Mesodermal cell (in vitro differentiated cells): Measurements from ENCODE around the gene DCTN1. TPM values are rescaled to one million over a fixed set of nuclear protein-coding genes. Genes with fewer than 3 reads are reported as not detected.

ENCODE experiments used
- H3K27ac ChIP-seq: 2 replicates; pipeline ENCODE4 v1.7.0; 2013; ENCODE audit warnings: mild to moderate bottlenecking, low read depth, low read length, moderate library complexity; ENCODE audit not compliant: severe bottlenecking
- H3K36me3 ChIP-seq: 2 replicates; pipeline ENCODE4 v1.7.1; 2013; ENCODE audit warnings: mild to moderate bottlenecking, low read length, moderate library complexity; ENCODE audit not compliant: control insufficient read depth, insufficient read depth
- H3K4me1 ChIP-seq: one replicate; pipeline ENCODE4 v1.7.1; 2013; ENCODE audit warnings: mild to moderate bottlenecking, low read length; ENCODE audit not compliant: insufficient read depth, control insufficient read depth, poor library complexity, severe bottlenecking
- H3K4me3 ChIP-seq: 2 replicates; pipeline ENCODE4 v1.7.0; 2013; ENCODE audit warnings: low read length, control low read depth, mild to moderate bottlenecking; ENCODE audit not compliant: insufficient read depth, poor library complexity, severe bottlenecking; ENCODE audit errors: extremely low read depth
- H3K9me3 ChIP-seq: 2 replicates; pipeline ENCODE4 v1.7.1; 2013; ENCODE audit warnings: mild to moderate bottlenecking, low read length, moderate library complexity; ENCODE audit not compliant: control insufficient read depth
- WGBS, 2 experiments: methylation state at CpG; one replicate each; pipeline ENCODE4 v1.1.5; 2013; ENCODE audit warnings: missing lambda C conversion rate in 2 of 2; ENCODE audit not compliant: insufficient coverage in 2 of 2; 5-methylcytosine and 5-hydroxymethylcytosine counted together
- polyA plus RNA-seq, 2 experiments: library from polyadenylated mRNA; stranded (reverse); fragments of 50-300 nt; gene quantifications; one replicate each; pipeline ENCODE4 v1.2.3, GENCODE V29; 2013

Gene DCTN1
- polyA plus RNA-seq (2013, experiment 1 of 2), result 145 TPM
- polyA plus RNA-seq (2013, experiment 2 of 2), result 134 TPM

DNA sequence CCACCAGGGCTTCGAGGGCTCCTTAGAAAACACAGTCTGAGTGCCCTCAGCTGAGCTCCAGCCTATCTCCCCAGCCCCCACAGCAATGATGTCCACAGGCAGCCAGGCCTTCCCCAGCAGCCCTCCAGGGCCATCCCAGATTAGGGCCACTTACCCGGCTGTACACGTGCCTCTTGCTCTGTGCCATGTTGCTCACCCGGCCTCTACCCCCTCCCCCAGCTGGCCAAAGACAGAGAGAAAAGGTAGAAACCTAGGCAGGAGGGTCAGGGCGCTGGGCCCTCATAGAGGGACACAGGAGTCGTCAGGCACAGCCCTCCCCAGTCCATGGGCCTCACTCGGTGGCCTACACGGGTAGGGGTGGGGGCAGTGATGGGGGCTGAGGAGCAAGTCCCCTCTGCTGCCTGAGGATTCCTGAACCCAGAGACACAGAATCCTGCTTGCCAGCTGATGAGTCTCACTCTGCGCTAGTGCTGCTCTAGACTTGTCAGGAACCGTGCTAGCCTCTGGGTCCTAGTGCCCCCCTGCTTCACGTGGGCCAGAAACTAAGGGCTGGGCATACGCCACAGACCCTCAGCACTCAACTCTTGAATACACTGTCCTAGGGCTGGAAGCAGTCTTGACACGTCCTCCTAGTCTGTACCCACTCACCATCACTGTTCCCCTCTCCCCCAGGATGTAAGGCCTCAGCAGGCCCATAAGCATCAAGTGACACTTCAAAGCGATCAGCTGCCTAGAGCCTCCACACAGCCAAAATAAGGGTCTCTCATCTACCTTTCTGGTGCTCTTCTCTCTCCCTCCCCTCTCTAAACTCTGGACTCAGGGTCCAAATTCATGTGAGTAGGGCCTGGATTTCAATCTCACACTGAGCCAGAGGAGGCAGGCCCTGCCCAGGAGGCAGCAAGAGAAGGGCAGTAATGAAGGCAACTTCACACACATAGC, at the start of gene DCTN1:
Gene DCTN1 (minus strand): TSS at position 461 of the 939 bp plus-strand sequence. CDS start 274 bp downstream, at position 187.
- Histone ChIP-seq H3K4me1 (peaks cover 29% of the 10 kb centered on the region), H3K9me3 (no peaks in the 10 kb centered on the region), H3K4me3 (peak within 1 kb of the TSS; percentile 37), H3K36me3 (peaks cover 73% of the 10 kb centered on the region), H3K27ac (peak within 1 kb of the TSS; percentile 75)
- WGBS, 2 experiments, result 19 to 25% methylated on average over 8 to 10 of the region's 14 CpGs

DNA sequence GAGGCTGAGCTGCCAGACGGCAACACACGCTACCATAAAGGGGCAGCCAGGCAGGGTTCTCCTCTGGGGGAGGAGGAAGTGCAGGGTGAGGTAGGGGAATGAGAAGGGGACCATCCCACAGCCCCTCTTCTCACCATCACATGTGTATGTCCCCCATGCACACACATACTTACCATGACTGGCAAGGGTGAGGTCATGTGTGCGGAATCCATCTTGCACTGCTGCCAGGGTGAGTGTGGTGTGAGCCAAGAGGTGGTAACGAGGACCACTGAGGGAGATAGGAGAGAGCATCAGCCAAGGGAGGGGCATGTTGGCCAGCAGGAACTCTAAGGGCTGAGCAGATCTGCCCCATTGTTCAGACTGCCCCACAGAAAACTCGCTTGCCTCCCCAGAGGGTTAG, 48.6 kb upstream of the DCTN1 start:
- Histone ChIP-seq H3K36me3 (peaks cover 84% of the 10 kb centered on the region), H3K9me3 (no peaks in the 10 kb centered on the region), H3K4me1 (peaks cover 16% of the 10 kb centered on the region), H3K27ac (no peak overlapping the region), H3K4me3 (no peak overlapping the region)
- WGBS, 2 experiments, result 94% methylated on average over 3 of the region's 5 CpGs

GRCh38 chr2:74427551-74427950, 47.4 kb upstream of the DCTN1 start:
- Histone ChIP-seq H3K27ac (no peak overlapping the region), H3K36me3 (peaks cover 76% of the 10 kb centered on the region)
- 94 to 100% methylated on average over 3 of the region's 3 CpGs for WGBS, 2 experiments

DNA sequence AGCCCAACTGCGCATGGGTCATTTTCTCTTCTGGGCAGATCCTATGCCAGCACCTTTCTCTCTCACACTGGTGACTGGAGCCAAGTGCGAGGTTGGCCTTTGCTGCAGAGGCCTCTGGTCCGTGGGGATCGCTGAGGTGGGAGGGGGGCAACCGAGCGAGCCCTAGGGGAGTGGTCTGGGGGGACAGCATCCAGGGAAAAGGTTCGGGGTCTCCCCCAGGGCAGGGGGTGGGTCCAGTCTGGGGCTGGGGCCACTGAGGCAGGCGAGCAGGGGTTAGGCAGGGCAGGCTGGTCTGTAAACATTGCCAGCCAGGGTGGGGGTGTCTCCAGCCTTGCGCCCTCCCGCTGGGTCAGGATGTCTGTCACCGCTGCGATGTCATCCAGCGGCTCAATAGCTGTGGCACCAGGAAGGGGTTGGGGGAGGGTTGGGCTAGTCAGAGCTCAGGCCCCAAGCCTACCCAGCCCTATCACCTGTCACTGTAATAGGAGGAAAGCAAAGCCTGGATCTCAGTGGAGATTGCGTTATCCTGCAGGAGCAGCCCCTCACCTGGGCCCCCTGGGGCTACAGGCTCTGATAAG, 46.2 kb upstream of the DCTN1 start:
- Histone ChIP-seq H3K36me3 (peaks cover 63% of the 10 kb centered on the region), H3K4me3 (no peak overlapping the region), H3K4me1 (peaks cover 18% of the 10 kb centered on the region), H3K27ac (no peak overlapping the region), H3K9me3 (no peaks in the 10 kb centered on the region)
- WGBS, 2 experiments, result 80 to 87% methylated on average over 7 to 10 of the region's 14 CpGs

More at GRCh38 chr2:74427551-74427950, 47.4 kb upstream of the DCTN1 start:
- Histone ChIP-seq H3K9me3 (no peaks in the 10 kb centered on the region), H3K4me3 (no peak overlapping the region), H3K4me1 (peaks cover 16% of the 10 kb centered on the region)

DNA sequence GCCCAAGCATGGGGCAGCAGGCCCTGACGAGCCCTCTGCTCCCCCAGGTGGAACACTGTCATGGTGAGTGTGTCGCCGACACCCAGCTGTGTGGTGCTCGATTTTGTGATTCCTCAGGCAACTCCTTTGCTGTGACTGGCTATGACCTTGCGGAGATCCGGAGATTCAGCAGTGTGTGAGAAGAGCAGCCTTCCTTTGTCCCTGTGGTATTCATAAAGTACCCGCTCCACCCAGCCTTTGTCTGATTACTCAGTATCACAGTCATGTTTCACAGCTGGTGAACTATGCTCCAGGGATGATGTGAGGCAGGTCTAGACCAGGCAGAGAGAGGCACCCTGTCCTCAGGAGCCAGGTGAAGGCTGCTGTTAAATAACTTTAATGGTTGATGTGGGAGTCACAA, 45.4 kb upstream of the DCTN1 start:
- 96 to 98% methylated on average over 6 to 7 of the region's 7 CpGs for WGBS, 2 experiments
- peak overlapping the region; percentile 0 for H3K27ac ChIP-seq
- H3K9me3 ChIP-seq, result no peaks in the 10 kb centered on the region
- no peak overlapping the region for H3K4me3 ChIP-seq
- peaks cover 18% of the 10 kb centered on the region for H3K4me1 ChIP-seq
- H3K36me3 ChIP-seq, result peaks cover 56% of the 10 kb centered on the region

- 95 to 96% methylated on average over 4 of the region's 5 CpGs for WGBS, 2 experiments
- H3K9me3 ChIP-seq, result no peaks in the 10 kb centered on the region
- no peak overlapping the region for H3K27ac ChIP-seq
- no peak overlapping the region for H3K4me3 ChIP-seq
- peaks cover 51% of the 10 kb centered on the region for H3K36me3 ChIP-seq
- H3K4me1 ChIP-seq, result peaks cover 18% of the 10 kb centered on the region
Observed at GRCh38 chr2:74424995-74425406, 44.9 kb upstream of the DCTN1 start.

DNA sequence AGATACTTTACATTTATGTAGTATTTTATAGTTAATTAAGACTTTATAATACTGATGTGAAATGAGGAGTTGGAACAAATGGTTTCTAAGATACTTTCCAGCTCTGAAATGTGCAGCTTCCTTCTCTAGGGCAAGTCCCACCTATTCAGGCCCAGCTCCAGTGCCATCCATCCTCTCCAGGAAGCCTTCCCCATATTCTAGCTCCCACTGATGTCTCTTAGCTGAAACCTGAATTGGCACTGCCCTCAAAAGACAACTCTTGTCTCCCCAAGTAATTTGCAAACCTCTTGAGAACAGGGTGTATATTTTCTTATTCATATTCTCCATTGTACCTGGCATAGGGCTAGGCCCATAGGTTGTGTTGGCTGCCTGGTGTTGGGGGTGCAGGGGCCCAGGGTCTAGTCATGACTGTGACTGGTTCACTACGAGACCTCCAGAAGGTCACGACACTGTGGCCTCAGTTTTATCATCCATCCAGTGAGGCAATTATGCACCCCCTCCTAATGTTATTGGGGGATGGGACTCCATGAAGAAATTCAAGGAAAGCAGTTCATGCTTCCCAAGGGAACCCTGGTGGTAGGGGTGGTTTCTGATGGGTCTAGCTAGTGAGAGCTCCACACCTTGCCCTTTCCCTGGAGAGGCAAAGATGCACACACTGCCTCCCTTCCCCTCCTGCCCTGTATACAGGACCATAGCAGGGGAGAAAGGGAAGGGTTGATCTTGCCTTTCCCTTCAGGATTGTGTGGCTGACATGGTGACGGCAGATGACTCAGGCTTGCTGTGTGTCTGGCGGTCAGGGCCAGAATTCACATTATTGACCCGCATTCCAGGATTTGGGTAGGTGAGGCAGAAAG, 44.3 kb upstream of the DCTN1 start:
- peak overlapping the region; percentile 36 for H3K27ac ChIP-seq
- 89 to 96% methylated on average over 3 of the region's 5 CpGs for WGBS, 2 experiments
- H3K4me1 ChIP-seq, result peaks cover 18% of the 10 kb centered on the region
- H3K4me3 ChIP-seq, result no peak overlapping the region
- H3K9me3 ChIP-seq, result no peaks in the 10 kb centered on the region
- peaks cover 44% of the 10 kb centered on the region for H3K36me3 ChIP-seq

- H3K36me3 ChIP-seq, result peaks cover 35% of the 10 kb centered on the region
- no peak overlapping the region for H3K27ac ChIP-seq
- no peak overlapping the region for H3K4me3 ChIP-seq
- H3K9me3 ChIP-seq, result no peaks in the 10 kb centered on the region
- WGBS, 2 experiments, result 90 to 96% methylated on average over 7 to 8 of the region's 9 CpGs
- peaks cover 18% of the 10 kb centered on the region for H3K4me1 ChIP-seq
Observed at GRCh38 chr2:74423231-74424095, 43.4 kb upstream of the DCTN1 start.

DNA sequence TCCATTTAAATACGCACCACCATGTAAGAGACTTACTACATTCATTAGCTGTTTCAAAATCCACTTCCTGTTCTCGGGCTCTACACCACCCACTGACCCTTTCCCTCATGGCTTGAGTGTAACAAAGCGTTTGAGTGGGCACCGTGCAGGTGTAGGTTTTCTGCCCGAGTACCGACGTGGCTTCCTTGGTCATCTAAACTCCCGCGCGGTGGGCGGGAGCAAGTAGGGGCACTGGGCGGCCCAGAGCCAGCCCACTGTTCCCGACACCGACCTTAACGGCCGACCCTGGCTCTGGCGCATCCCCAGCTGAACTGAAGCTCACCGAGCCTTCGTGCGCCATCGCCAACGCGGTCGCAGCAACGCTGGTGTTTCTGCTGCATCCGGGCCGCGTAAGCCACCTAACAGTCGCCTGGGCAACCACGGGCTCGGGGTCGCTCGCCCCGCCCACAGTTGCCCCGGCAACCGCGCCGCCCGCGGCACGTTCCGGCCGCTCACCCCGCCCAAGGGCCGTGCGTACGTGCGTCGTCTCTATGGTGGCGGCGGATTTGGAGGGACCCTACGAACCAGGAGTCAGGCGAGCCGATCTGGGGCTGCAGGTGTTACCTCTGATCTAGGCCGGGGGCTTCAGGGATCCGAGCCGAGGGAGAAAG, 41.2 kb upstream of the DCTN1 start, which contains the start of the genes C2orf81 and WDR54:
Gene C2orf81 (minus strand): TSS at position 399 of the 650 bp plus-strand sequence. CDS start 59 bp downstream, at position 340.
Gene WDR54 (plus strand): TSS at position 510 of the 650 bp plus-strand sequence. CDS start 424 bp downstream, outside the sequence.
- 2% methylated on average over 52 to 57 of the region's 57 CpGs for WGBS, 2 experiments
- Histone ChIP-seq H3K27ac (peak within 1 kb of the TSS; percentile 62), H3K4me1 (peaks cover 13% of the 10 kb centered on the region)

More for the DNA sequence above, 41.2 kb upstream of the DCTN1 start, which contains the start of the genes C2orf81 and WDR54:
- Histone ChIP-seq H3K4me3 (peak within 1 kb of the TSS; percentile 82), H3K9me3 (no peaks in the 10 kb centered on the region), H3K36me3 (peaks cover 14% of the 10 kb centered on the region)
